ENCODE results near the gene SYTL5.

The SYTL5 gene

GRCh38 chrX:38089173-38089982 is 83.0 kb downstream of the SYTL5 start:
- DNase-seq (no peak), ATAC-seq (no peak)
- no peak overlapping the region for H3K4me3 Mint-ChIP-seq
- H3K36me3 Mint-ChIP-seq (ENCODE audit: low read depth): no peaks in the 10 kb centered on the region
- H3K27ac Mint-ChIP-seq: no peak overlapping the region
- H3K27me3 Mint-ChIP-seq: peaks cover 4% of the 10 kb centered on the region
- no peaks in the 10 kb centered on the region for H3K9me3 Mint-ChIP-seq
- H3K4me1 Mint-ChIP-seq: no peaks in the 10 kb centered on the region

GRCh38 chrX:38095971-38096529 is 89.7 kb downstream of the SYTL5 start:
- no peak for ATAC-seq
- no peak overlapping the region for H3K27ac Mint-ChIP-seq
- H3K4me3 Mint-ChIP-seq: no peak overlapping the region
- peaks cover 1% of the 10 kb centered on the region for H3K27me3 Mint-ChIP-seq
- no peaks in the 10 kb centered on the region for H3K4me1 Mint-ChIP-seq
- H3K9me3 Mint-ChIP-seq: no peaks in the 10 kb centered on the region
- no peak for DNase-seq
- H3K36me3 Mint-ChIP-seq (ENCODE audit: low read depth): no peaks in the 10 kb centered on the region

GRCh38 chrX:38099688-38100087 is 93.3 kb downstream of the SYTL5 start:
- Mint-ChIP-seq H3K27me3 (peaks cover 1% of the 10 kb centered on the region), H3K4me1 (peaks cover 3% of the 10 kb centered on the region), H3K4me3 (no peak overlapping the region), H3K9me3 (no peaks in the 10 kb centered on the region), H3K27ac (no peak overlapping the region), H3K36me3 (ENCODE audit: low read depth) (no peaks in the 10 kb centered on the region)
- no peak for ATAC-seq
- no peak for DNase-seq

- Mint-ChIP-seq H3K27ac (no peak overlapping the region), H3K36me3 (ENCODE audit: low read depth) (no peaks in the 10 kb centered on the region), H3K4me1 (peaks cover 3% of the 10 kb centered on the region), H3K4me3 (no peak overlapping the region), H3K9me3 (no peaks in the 10 kb centered on the region), H3K27me3 (no peaks in the 10 kb centered on the region)
- DNase-seq: no peak
- ATAC-seq: no peak
Measured at GRCh38 chrX:38102240-38102639, 95.9 kb downstream of the SYTL5 start.

- no peak for ATAC-seq
- no peak for DNase-seq
- no peak overlapping the region for H3K4me3 Mint-ChIP-seq
- peaks cover 3% of the 10 kb centered on the region for H3K4me1 Mint-ChIP-seq
- peak overlapping the region; percentile 41 for H3K27ac Mint-ChIP-seq
- H3K36me3 Mint-ChIP-seq (ENCODE audit: low read depth): no peaks in the 10 kb centered on the region
- H3K9me3 Mint-ChIP-seq: no peaks in the 10 kb centered on the region
- H3K27me3 Mint-ChIP-seq: no peaks in the 10 kb centered on the region
Measured at GRCh38 chrX:38102875-38103274, 96.5 kb downstream of the SYTL5 start.

GRCh38 chrX:38103857-38104812 is 97.8 kb downstream of the SYTL5 start:
- H3K27me3 Mint-ChIP-seq: no peaks in the 10 kb centered on the region
- H3K4me3 Mint-ChIP-seq: no peak overlapping the region
- no peak overlapping the region for H3K27ac Mint-ChIP-seq
- DNase-seq: no peak
- no peaks in the 10 kb centered on the region for H3K36me3 Mint-ChIP-seq (ENCODE audit: low read depth)
- H3K9me3 Mint-ChIP-seq: no peaks in the 10 kb centered on the region
- peaks cover 3% of the 10 kb centered on the region for H3K4me1 Mint-ChIP-seq
- ATAC-seq: no peak

- H3K4me1 Mint-ChIP-seq: peaks cover 3% of the 10 kb centered on the region
- H3K4me3 Mint-ChIP-seq: no peak overlapping the region
- DNase-seq: no peak
- no peaks in the 10 kb centered on the region for H3K27me3 Mint-ChIP-seq
- no peaks in the 10 kb centered on the region for H3K36me3 Mint-ChIP-seq (ENCODE audit: low read depth)
- no peaks in the 10 kb centered on the region for H3K9me3 Mint-ChIP-seq
- ATAC-seq: no peak
- H3K27ac Mint-ChIP-seq: no peak overlapping the region
Measured at GRCh38 chrX:38105216-38105725, 98.9 kb downstream of the SYTL5 start.

GRCh38 chrX:38106991-38107655 is 100.8 kb downstream of the SYTL5 start:
- H3K9me3 Mint-ChIP-seq: no peaks in the 10 kb centered on the region
- H3K4me3 Mint-ChIP-seq: no peak overlapping the region
- no peaks in the 10 kb centered on the region for H3K36me3 Mint-ChIP-seq (ENCODE audit: low read depth)
- ATAC-seq (no peak), DNase-seq (no peak)
- H3K27ac Mint-ChIP-seq: no peak overlapping the region
- H3K4me1 Mint-ChIP-seq: peaks cover 3% of the 10 kb centered on the region
- H3K27me3 Mint-ChIP-seq: no peaks in the 10 kb centered on the region

- Mint-ChIP-seq H3K36me3 (ENCODE audit: low read depth) (no peaks in the 10 kb centered on the region), H3K9me3 (no peaks in the 10 kb centered on the region), H3K27me3 (no peaks in the 10 kb centered on the region), H3K4me1 (no peaks in the 10 kb centered on the region), H3K4me3 (no peak overlapping the region), H3K27ac (no peak overlapping the region)
- no peak for DNase-seq
- no peak for ATAC-seq
Measured at GRCh38 chrX:38108364-38108763, 102.0 kb downstream of the SYTL5 start.

GRCh38 chrX:38109042-38109898 is 102.9 kb downstream of the SYTL5 start:
- H3K27me3 Mint-ChIP-seq: no peaks in the 10 kb centered on the region
- no peak overlapping the region for H3K27ac Mint-ChIP-seq
- no peaks in the 10 kb centered on the region for H3K4me1 Mint-ChIP-seq
- H3K36me3 Mint-ChIP-seq (ENCODE audit: low read depth): no peaks in the 10 kb centered on the region
- no peak for ATAC-seq
- H3K4me3 Mint-ChIP-seq: no peak overlapping the region
- no peak for DNase-seq
- no peaks in the 10 kb centered on the region for H3K9me3 Mint-ChIP-seq

- no peak for DNase-seq
- H3K27ac Mint-ChIP-seq: no peak overlapping the region
- H3K4me1 Mint-ChIP-seq: no peaks in the 10 kb centered on the region
- H3K36me3 Mint-ChIP-seq (ENCODE audit: low read depth): no peaks in the 10 kb centered on the region
- no peak for ATAC-seq
- no peaks in the 10 kb centered on the region for H3K9me3 Mint-ChIP-seq
- no peaks in the 10 kb centered on the region for H3K27me3 Mint-ChIP-seq
- no peak overlapping the region for H3K4me3 Mint-ChIP-seq
Measured at GRCh38 chrX:38110231-38110630, 103.9 kb downstream of the SYTL5 start.

GRCh38 chrX:38111196-38111595 is 104.8 kb downstream of the SYTL5 start:
- ATAC-seq: no peak
- H3K4me3 Mint-ChIP-seq: no peak overlapping the region

GRCh38 chrX:38112566-38112965 is 106.2 kb downstream of the SYTL5 start:
- Mint-ChIP-seq H3K36me3 (ENCODE audit: low read depth) (no peaks in the 10 kb centered on the region), H3K4me3 (no peak overlapping the region), H3K27ac (no peak overlapping the region), H3K4me1 (no peaks in the 10 kb centered on the region), H3K27me3 (no peaks in the 10 kb centered on the region), H3K9me3 (no peaks in the 10 kb centered on the region)
- ATAC-seq (no peak), DNase-seq (no peak)

More at GRCh38 chrX:38111196-38111595, 104.8 kb downstream of the SYTL5 start:
- Mint-ChIP-seq H3K27ac (no peak overlapping the region), H3K9me3 (no peaks in the 10 kb centered on the region), H3K27me3 (no peaks in the 10 kb centered on the region), H3K4me1 (no peaks in the 10 kb centered on the region), H3K36me3 (ENCODE audit: low read depth) (no peaks in the 10 kb centered on the region)
- DNase-seq: no peak
